Measurements from ENCODE around the gene SCARB1.
A peak's percentile ranks its signal among the peaks of the same experiment; 100 is the strongest.

SCARB1 gene

GRCh38 chr12:124754949-124755800, 108.5 kb downstream of the SCARB1 start:
- no peak for DNase-seq

- no peak for DNase-seq
These were observed 109.2 kb downstream of the SCARB1 start for GRCh38 chr12:124754491-124754890.

GRCh38 chr12:124753993-124754392, 109.7 kb downstream of the SCARB1 start:
- no peak for DNase-seq

GRCh38 chr12:124753228-124753591, 110.5 kb downstream of the SCARB1 start:
- DNase-seq: no peak

- no peak for DNase-seq
These were observed 111.0 kb downstream of the SCARB1 start for GRCh38 chr12:124752437-124753227.

GRCh38 chr12:124751654-124752355, 111.9 kb downstream of the SCARB1 start:
- DNase-seq: no peak

- DNase-seq: no peak
These were observed 112.7 kb downstream of the SCARB1 start for GRCh38 chr12:124750787-124751471.

GRCh38 chr12:124750149-124750656, 113.5 kb downstream of the SCARB1 start:
- DNase-seq: no peak

GRCh38 chr12:124749725-124750124, 113.9 kb downstream of the SCARB1 start:
- no peak for DNase-seq

GRCh38 chr12:124747426-124748161, 116.1 kb downstream of the SCARB1 start:
- no peak for DNase-seq

GRCh38 chr12:124746649-124747425, 116.8 kb downstream of the SCARB1 start:
- DNase-seq: no peak

- DNase-seq: no peak
These were observed 117.6 kb downstream of the SCARB1 start for GRCh38 chr12:124745891-124746570.

GRCh38 chr12:124745465-124745890, 118.2 kb downstream of the SCARB1 start:
- DNase-seq: no peak

- peak; percentile 28 for DNase-seq
These were observed 118.8 kb downstream of the SCARB1 start for GRCh38 chr12:124744659-124745464.

- DNase-seq: no peak
These were observed 119.4 kb downstream of the SCARB1 start for GRCh38 chr12:124744273-124744640.

GRCh38 chr12:124743479-124744272, 120.0 kb downstream of the SCARB1 start:
- DNase-seq: no peak

GRCh38 chr12:124742678-124743077, 121.0 kb downstream of the SCARB1 start:
- no peak for DNase-seq

GRCh38 chr12:124742111-124742510, 121.6 kb downstream of the SCARB1 start:
- no peak for DNase-seq

- no peak for DNase-seq
These were observed 122.5 kb downstream of the SCARB1 start for GRCh38 chr12:124741211-124741610.

Data from stimulated activated CD4-positive, alpha-beta T cell treated with anti-CD3 and anti-CD28 coated beads, Interleukin-1b, Interleukin-23, amount 100 ng/mL, for 48 hours (primary cell).